HG03469 (cell line): Measurements from ENCODE around the gene PIK3R5.

Source experiments
- ATAC-seq: cut with Tn5 transposase; IDR thresholded peaks from one replicate; pipeline ENCODE4 v1.9.1; 2021; ENCODE audit warnings: mild to moderate bottlenecking, moderate library complexity, moderate number of reproducible peaks; ENCODE audit not compliant: unreplicated experiment

Gene PIK3R5

DNA sequence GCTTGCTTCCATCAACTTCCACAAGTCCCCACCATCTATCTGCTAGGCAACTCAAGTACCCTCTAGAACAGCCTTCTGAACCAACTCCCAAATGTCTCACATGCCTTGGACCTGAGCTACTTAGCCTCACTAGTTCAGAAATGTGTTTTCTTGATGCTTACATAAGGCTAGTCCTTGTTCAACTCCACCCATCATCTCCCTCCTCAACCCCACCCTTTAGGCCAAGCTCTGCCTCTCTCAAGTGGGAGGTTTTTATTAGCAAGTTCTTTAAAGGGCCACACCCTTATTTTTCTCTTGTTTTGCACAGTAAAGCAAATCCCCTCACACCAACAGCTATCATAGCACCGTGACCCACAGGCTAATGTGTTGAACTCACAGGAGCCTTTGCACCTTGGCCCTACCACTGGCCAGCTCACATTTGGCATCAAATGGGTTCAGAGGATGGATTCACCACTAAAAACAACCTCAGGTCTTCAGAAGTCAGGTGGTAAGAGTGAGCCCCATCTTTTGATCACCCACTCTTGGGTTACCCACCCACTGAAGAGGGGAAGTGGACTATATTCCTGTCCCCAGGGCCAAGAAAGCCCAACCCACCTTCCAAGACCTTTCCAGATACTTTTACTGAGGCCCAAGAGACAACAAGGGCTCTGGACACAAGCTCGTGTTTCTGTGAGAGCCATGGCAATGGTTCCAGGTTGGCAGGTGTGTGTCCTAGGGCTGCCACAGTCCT, 12.2 kb downstream of the PIK3R5 start:
- ATAC-seq = no peak

- ATAC-seq = no peak
These were observed 13.3 kb downstream of the PIK3R5 start for GRCh38 chr17:8952191-8952590.

GRCh38 chr17:8951206-8951605, 14.3 kb downstream of the PIK3R5 start:
- ATAC-seq = no peak

DNA sequence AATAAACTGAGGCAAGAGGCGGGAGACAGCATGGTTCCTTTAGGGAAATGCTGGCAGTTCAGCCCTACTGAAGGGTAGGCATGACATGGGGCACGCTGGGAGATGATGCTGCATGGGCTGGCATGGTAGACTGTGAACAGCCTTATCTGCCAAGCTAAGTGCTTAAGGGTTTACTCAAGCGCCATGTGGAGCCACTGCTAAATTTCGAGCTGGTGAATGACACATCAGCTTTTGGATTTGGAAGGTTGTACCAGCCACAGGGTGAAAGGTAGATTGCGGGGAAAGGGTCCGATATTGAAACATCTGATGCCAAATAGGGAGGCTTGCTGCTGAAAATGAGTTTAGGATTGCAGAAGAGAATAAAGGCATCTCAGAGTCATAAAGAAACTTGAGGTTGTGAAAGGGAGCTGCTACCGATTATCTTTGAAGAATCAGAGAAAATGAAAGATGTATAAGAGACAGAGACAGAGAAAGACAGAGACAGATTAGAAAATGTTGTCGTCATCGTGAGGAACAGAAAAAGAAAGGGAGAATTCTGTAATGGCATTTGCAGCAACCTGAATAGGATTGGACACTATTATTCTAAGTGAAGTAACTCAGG, 16.3 kb downstream of the PIK3R5 start:
- no peak for ATAC-seq

- ATAC-seq = no peak
These were observed 17.0 kb downstream of the PIK3R5 start for GRCh38 chr17:8948462-8948861.

- no peak for ATAC-seq
These were observed 18.3 kb downstream of the PIK3R5 start for GRCh38 chr17:8947201-8947600.

DNA sequence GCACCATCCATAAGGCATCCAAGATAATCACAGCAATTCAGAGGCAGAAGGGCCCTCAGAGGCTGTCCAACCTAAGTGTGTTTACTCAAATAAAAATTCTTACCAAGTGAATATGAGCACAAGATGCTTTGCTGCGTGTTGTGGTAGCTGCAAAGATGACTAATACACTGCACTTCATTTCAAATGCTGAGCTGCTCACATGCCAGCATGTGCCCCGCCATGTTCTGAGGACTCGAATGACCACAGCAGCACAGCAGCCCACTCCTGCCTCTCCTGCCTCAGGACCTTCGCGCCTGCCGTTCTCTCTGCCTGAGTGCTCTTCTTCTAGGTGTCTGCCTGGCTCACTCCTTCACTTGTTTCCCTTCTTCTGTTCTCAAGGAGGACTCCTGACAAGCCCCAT, 19.0 kb downstream of the PIK3R5 start:
- no peak for ATAC-seq

DNA sequence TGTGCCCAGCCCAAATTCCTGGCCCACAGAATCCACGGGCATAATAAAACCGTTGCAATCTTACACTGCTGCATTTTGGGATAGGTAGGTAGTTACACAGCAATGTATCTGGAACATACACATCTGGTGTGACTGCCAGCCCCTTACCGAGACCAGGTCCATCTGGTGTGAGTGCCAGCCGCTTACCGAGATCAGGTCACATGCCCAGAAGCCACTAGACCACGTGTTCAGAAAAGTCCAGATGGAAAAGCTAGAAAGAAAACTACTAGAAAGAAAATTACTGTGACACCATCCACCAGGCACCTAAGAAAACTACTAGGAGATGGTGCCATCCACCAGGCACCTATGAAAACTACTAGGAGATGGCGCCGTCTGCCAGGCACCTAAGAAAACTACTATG, 19.4 kb downstream of the PIK3R5 start:
- ATAC-seq = no peak

DNA sequence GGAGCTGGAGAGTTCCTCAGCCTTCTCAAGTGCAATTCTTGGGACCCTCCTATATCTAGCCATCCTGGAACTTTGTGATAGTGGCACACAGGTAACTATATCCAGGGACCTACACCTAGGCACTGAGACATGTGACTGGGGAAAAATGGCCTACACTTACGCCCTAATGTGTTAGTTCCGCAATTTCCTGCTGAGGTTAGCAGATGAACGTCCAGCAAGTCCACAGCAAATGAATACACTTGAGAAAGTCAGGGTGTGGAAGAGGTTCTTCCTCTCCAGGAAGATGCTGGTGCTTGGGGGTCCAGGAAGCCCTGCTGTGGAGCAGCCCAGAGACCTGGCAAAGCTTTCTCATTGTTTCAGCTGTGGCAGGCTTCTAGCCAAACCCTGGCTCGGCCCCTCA, 20.8 kb downstream of the PIK3R5 start:
- ATAC-seq = no peak

DNA sequence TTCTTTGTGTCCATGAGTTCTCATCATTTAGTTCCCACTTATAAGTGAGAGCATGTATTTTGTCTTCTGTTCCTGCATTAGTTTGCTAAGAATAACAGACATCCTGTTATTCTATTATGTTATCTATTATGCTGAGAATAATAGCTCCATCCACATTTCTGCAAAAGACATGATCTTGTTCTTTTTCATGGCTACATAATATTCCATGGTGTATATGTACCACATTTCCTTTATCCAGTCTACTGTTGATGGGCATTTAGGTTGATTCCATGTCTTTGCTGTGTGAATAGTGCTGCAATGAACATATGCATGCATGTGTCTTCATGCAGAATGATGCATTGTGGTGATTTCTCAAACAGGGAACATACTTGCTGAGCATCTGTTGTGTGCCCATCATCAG, 21.4 kb downstream of the PIK3R5 start:
- no peak for ATAC-seq

GRCh38 chr17:8941980-8942622, 23.4 kb downstream of the PIK3R5 start:
- ATAC-seq = no peak

DNA sequence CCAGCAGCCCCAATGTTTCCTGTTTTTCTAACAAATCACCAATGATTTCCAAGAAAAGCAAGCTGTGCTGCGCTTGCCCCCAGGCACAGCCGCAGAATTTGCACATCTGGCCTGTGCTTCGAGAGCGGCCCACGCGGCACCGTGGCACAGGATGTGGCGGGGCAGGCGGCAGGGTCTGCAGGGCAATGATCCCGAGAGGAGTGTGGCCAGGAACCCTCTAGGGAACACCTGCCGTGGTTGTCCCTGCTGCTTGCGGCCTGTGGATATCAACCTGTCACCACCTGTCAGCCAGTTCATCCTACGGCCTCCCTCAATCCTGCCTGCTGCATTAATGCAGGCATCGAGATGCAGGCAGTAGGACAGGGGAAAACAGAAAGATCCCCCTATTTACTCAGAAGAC, 24.0 kb downstream of the PIK3R5 start:
- ATAC-seq = no peak

GRCh38 chr17:8940866-8941471, 24.5 kb downstream of the PIK3R5 start:
- no peak for ATAC-seq

DNA sequence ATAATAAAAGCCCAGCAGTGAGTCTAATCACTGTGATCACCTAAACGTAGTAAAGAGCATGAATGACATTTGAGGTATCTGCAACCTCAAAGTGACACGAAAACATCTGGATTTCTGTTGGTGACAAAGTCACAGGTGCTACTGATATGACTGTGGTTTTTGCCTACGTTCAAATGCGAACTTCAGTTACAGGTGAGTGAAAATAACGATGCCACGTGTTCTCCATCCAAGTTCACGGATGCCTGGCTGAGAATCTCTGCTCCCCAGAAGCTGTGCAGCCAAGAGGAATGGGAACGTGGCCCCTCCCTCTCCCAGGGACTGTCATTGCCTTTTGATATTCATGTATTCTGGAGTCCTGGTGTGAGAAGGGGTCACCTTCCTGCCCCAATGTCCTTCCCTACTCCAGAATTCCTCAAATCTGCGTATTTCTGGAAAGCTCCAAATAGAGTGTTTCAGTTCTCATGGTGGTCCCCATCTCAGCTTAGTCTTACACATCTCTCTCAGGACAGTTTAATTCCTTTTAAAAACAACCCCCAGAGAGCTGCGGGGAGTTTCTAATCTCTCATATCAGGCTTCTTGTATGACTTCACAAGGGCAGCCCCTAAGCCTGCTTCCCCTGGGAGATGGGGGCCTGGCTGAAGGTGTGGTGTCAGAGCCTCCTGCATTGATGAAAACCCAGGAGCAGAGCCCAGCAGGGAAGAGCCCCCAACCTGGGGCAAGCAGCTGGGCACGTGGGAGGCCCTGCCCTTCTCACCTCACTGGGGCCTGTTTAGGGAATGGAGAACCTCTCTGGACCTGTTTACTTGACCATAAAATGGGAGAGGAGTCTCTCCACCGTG, 25.8 kb downstream of the PIK3R5 start:
- ATAC-seq = no peak

GRCh38 chr17:8938933-8939332, 26.6 kb downstream of the PIK3R5 start:
- no peak for ATAC-seq

DNA sequence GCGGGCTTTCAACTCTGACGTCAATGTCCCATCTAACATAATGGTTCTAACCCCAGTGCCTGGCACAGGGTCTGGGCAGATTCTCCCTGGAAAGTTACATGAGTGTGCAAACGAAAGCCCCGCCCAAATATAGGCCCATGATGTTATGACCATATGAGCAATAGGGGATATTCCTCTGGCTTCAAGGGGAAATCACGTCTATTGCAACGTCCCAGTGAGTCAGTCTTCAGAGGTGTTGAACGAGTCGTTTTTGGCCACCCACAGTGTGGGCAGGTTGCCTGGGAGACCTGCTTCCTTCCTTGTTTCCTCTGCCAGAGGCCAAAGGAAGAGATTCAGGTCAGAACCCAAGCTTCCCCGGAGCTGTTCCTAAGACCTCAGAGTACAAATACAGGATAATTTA, 30.3 kb downstream of the PIK3R5 start:
- no peak for ATAC-seq

- ATAC-seq = no peak
These were observed 31.2 kb downstream of the PIK3R5 start for GRCh38 chr17:8934346-8934745.

- no peak for ATAC-seq
These were observed 34.9 kb downstream of the PIK3R5 start for GRCh38 chr17:8930649-8931048.

GRCh38 chr17:8928347-8928746, 37.2 kb downstream of the PIK3R5 start:
- no peak for ATAC-seq

DNA sequence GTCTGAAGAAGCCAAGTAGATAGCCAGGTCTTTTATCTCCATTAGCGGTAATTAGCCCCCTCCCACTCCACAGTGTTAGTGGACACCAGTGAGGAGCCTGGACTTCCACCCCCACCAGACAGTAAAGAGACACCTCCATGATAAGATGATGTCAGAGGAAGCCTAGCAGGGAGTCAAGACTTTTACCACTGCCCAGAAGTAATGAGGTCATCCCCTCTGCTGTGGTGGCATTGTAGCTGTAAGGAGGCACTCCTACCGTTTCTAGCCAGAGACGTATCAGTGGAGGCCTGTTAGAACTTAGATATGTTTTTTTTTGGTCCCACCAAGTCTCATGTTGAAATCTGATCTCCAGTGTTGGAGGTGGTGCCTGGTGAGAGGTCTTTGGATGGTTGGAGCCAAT, 38.1 kb downstream of the PIK3R5 start:
- ATAC-seq = no peak

GRCh38 chr17:8925808-8926207, 39.7 kb downstream of the PIK3R5 start:
- ATAC-seq = no peak
